ENCODE measurements around the gene SART3. TPM values are rescaled to one million over a fixed set of nuclear protein-coding genes. Genes with fewer than 3 reads are reported as not detected.

The SART3 gene
- total RNA-seq, 4 donors from 2014 or later = 35.0 to 52.6 (median 36.5) TPM

GRCh38 chr12:108479364-108480070, 81.5 kb downstream of the SART3 start:
- no peak for TF ChIP-seq CTCF (IDR thresholded peaks at IDR 0.05; ENCODE audit: low read depth)

- no peak for TF ChIP-seq CTCF (IDR thresholded peaks at IDR 0.05; ENCODE audit: low read depth)
These were observed 82.3 kb downstream of the SART3 start for GRCh38 chr12:108478611-108479206.

- no peak for TF ChIP-seq CTCF (IDR thresholded peaks at IDR 0.05; ENCODE audit: low read depth)
These were observed 83.1 kb downstream of the SART3 start for GRCh38 chr12:108477881-108478259.

GRCh38 chr12:108477055-108477880, 83.7 kb downstream of the SART3 start:
- TF ChIP-seq CTCF (IDR thresholded peaks at IDR 0.05; ENCODE audit: low read depth) = no peak

DNA sequence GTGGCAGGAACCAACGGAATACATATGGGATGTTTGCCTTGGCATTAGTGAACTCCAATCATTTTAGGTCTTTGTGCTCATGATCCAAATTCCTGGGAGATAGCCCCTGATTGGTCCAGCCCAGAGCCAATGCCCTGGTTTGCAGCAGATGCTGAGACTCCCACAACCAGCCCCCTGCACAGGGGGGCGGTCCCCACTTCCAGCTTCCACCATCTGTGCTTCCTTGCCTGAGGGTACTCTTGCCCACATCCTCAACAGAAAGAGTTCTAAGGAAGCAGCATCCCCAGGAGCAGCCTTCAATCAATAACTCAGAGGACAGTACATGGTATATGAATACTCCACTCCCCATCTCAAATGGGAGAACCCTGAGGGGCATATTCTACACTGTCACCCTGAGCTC, 85.6 kb downstream of the SART3 start:
- no peak for TF ChIP-seq CTCF (IDR thresholded peaks at IDR 0.05; ENCODE audit: low read depth)

- no peak for TF ChIP-seq CTCF (IDR thresholded peaks at IDR 0.05; ENCODE audit: low read depth)
These were observed 87.4 kb downstream of the SART3 start for GRCh38 chr12:108473400-108474055.

Other genes with a start within 250 kb of the SART3 start
- gene CMKLR1, start 221.9 kb downstream of the SART3 start, total RNA-seq = 10 to 100 TPM; 12.4 to 34.6 (median 30.3) TPM
- gene FICD, start 45.9 kb downstream of the SART3 start, total RNA-seq = 1 to 10 TPM; 4.9 to 9.9 (median 7.4) TPM
- gene ISCU, start 1.4 kb upstream of the SART3 start, total RNA-seq = 100 to 1,000 TPM; 189 to 297 (median 212) TPM
- gene TMEM119, start 36.9 kb upstream of the SART3 start, total RNA-seq = 10 to 100 TPM in 2 of 4 donors, 1 to 10 TPM in 2; 7.8 to 20.5 (median 12.1) TPM
- gene SELPLG, start 72.7 kb upstream of the SART3 start, total RNA-seq = 10 to 100 TPM in 3 of 4 donors, 1 to 10 TPM in 1; 4.3 to 28.0 (median 15.4) TPM
- 100 to 1,000 TPM; 151 to 320 (median 199) TPM for gene CORO1C, start 170.3 kb upstream of the SART3 start, total RNA-seq

Measured in subcutaneous adipose tissue (tissue), 4 donors.